ENCODE results near the gene PAWR. TPM values are rescaled to one million over a fixed set of nuclear protein-coding genes. Genes with fewer than 3 reads are reported as not detected.
A peak's percentile ranks its signal among the peaks of the same experiment; 100 is the strongest.

The PAWR gene
- total and polyA plus RNA-seq, 2 of the 13 experiments (the other 11 are each of a cell fraction or from before 2014, with no cell fraction given), result 29.1 to 36.1 TPM

- ChIA-PET POLR2A (no interaction called here), CTCF (ENCODE audit: low intra/inter-chr PET ratio, low total read pairs) (no interaction called here)
- no peaks in the 10 kb centered on the region for H3K9me3 ChIP-seq (ENCODE audit: low read length)
- FAIRE-seq, result no peak
- H3K4me2 ChIP-seq (ENCODE audit: low read depth, low read length), result peak overlapping the region; percentile 27; the same call in 1 of the 2 replicates
- intact Hi-C loops (cut with micrococcal nuclease; ENCODE audit: unreplicated experiment), result no loop called here
- 41% methylated on average over 2 of the region's 2 CpGs for WGBS (ENCODE audit: low lambda C conversion rate)
- H3K27me3 ChIP-seq (ENCODE audit: control insufficient read depth in 1 of 2, insufficient read depth in 2 of 2, low read length in 2 of 2), result no peaks in the 10 kb centered on the region
- no peak overlapping the region for H3K27ac ChIP-seq (ENCODE audit: extremely low read length, insufficient read depth, low read length)
- no TSS peak for BruUV-seq (replicated peaks)
- TF ChIP-seq NFIC (IDR thresholded peaks at IDR 0.05; ENCODE audit: low read length) (peak; percentile 43; the same call in 1 of the 2 replicates), FOXP1 (IDR thresholded peaks at IDR 0.05) (no peak), FOXP1 (CRISPR knock-in tag; IDR thresholded peaks at IDR 0.05) (peak; percentile 32; the same call in 1 of the 2 replicates), EP300 (IDR thresholded peaks at IDR 0.05; ENCODE audit: low read depth in 2 of 2, low read length in 2 of 2) (peak in 1 of 2 experiments; percentile 29; a peak in 1 of 4 replicates), EP300 (CRISPR knock-in tag; IDR thresholded peaks at IDR 0.05; ENCODE audit: borderline replicate concordance) (no peak), SOX13 (IDR thresholded peaks at IDR 0.05) (no peak), SOX13 (CRISPR knock-in tag; conservative IDR thresholded peaks at IDR 0.05 in 1 of 2, IDR thresholded peaks at IDR 0.05 in 1 of 2) (peak in 1 of 2 experiments; percentile 51; a peak in 1 of 4 replicates), ZNF883 (CRISPR knock-in tag; IDR thresholded peaks at IDR 0.05; ENCODE audit: not compliant biosample characterization) (no peak), RXRB (CRISPR knock-in tag; IDR thresholded peaks at IDR 0.05; ENCODE audit: borderline replicate concordance) (0 out of 2 replicates have a peak, but pooled peaks have one; percentile 11), FOXA3 (CRISPR knock-in tag; IDR thresholded peaks at IDR 0.05) (peak; percentile 10; the same call in 1 of the 2 replicates), CBX2 (IDR thresholded peaks at IDR 0.05; ENCODE audit: low read depth, low read length) (no peak), CBX2 (CRISPR knock-in tag; IDR thresholded peaks at IDR 0.05; ENCODE audit: low read depth) (no peak), PPARG (CRISPR knock-in tag; conservative IDR thresholded peaks at IDR 0.05) (peak; percentile 38; the same call in 1 of the 2 replicates)
- no peak overlapping the region for H3K4me3 ChIP-seq (replicated peaks in 1 of 3; ENCODE audit: insufficient read depth in 1 of 3, low read depth in 2 of 3, low read length in 3 of 3)
- peak; percentile 48 for DNase-seq (ENCODE audit: low spot score)
- peaks cover 0 to 3% of the 10 kb centered on the region in 2 experiments; a peak in 3 of 5 replicates for H3K36me3 ChIP-seq (replicated peaks in 1 of 2; ENCODE audit: control insufficient read depth in 1 of 2, insufficient read depth in 2 of 2, low read length in 2 of 2)
- in situ Hi-C loops (cut with HindIII; ENCODE audit: extremely low pct_ligation_motif_present, low pct_unique_long_range_greater_than_20kb), result no loop called here
- H4K20me1 ChIP-seq (ENCODE audit: insufficient read depth, low read length), result peaks cover 53% of the 10 kb centered on the region
- peaks cover 93% of the 10 kb centered on the region for H3K79me2 ChIP-seq (ENCODE audit: insufficient read depth, low read length)
- peaks cover 71% of the 10 kb centered on the region for H3K4me1 ChIP-seq (ENCODE audit: insufficient read depth, low read length)
- no peak overlapping the region for H2AFZ ChIP-seq (ENCODE audit: low read length)
- H3K9ac ChIP-seq (ENCODE audit: insufficient read depth, low read depth, low read length), result no peak overlapping the region
- ATAC-seq, result peak; percentile 55
These were observed 40.3 kb downstream of the PAWR start for GRCh38 chr12:79650440-79650839.
